Dendritic cell treated with granulocyte-macrophage colony-stimulating factor and Interleukin-4, amounts not matched to agents 40 ng/mL and 50 ng/mL, for 4 days (primary cell): Measurements from ENCODE around the gene CEP57.
A peak's percentile ranks its signal among the peaks of the same experiment; 100 is the strongest.
"Not testable (repeated sequence)": the region's sequence is repeated elsewhere in the genome, so short reads cannot be mapped to it uniquely, and the experiment has no call there.

ENCODE experiments used
- H3K27ac Mint-ChIP-seq: one replicate; pipeline ENCODE4 v1.8.0; 2022; ENCODE audit warnings: mild to moderate bottlenecking, mixed read lengths
- H3K27me3 Mint-ChIP-seq: one replicate; pipeline ENCODE4 v1.8.0; 2022; ENCODE audit warnings: mild to moderate bottlenecking, mixed read lengths
- H3K36me3 Mint-ChIP-seq: one replicate; pipeline ENCODE4 v1.8.0; 2022; ENCODE audit warnings: low read depth, mixed read lengths
- H3K4me1 Mint-ChIP-seq: one replicate; pipeline ENCODE4 v1.8.0; 2022; ENCODE audit warnings: low read depth, mixed read lengths
- H3K4me3 Mint-ChIP-seq: one replicate; pipeline ENCODE4 v1.8.0; 2022; ENCODE audit warnings: mild to moderate bottlenecking, moderate library complexity, mixed read lengths
- H3K9me3 Mint-ChIP-seq: one replicate; pipeline ENCODE4 v1.8.0; 2022; ENCODE audit warnings: mixed read lengths
- intact Hi-C: fragments of 100-400 bp; cut with micrococcal nuclease; formaldehyde crosslinking; loops from one replicate; pipeline ENCODE4 v1.15.0; 2022

Gene CEP57

DNA sequence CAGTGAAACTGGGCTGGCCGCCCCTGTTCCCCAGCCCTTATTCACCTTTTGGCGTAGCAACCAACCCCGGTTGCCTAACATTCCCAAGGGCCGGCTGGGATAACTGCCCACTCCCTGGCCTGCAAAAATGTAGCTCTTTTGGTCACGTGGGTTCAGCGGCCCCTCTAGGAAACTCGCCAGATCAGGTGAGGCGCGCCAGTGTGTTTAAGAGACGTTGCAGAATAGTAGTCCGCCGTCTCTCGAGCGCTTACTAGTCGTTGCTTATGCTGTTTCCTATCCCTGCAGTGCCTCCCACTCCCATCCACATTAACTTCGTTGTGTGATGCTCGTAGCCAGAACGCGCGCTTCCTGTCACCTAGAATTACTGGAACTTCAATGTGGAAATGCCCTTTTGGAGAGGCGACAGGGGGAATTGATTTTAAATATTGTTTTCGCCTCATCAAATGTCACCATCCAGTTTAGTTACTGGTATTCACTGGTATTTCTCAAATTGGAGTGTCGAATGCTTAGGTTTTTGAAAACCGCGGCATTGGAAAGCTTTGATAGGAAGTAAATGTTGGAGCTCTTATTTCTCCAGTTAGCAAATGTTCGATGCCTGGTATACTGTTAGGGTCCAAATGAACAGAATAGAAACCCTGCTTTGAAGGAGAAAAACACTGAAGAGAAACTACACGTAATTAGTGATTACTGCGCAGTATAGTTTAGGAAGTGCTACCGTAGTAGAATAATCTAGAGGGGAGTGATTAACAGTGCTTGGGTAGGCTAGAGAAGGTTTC lies 823 bp downstream of the CEP57 start:
- Mint-ChIP-seq H3K27me3 (no peaks in the 10 kb centered on the region), H3K9me3 (no peaks in the 10 kb centered on the region), H3K27ac (peak overlapping the region; percentile 100), H3K4me3 (peak overlapping the region; percentile 99), H3K36me3 (peaks cover 36% of the 10 kb centered on the region), H3K4me1 (peaks cover 31% of the 10 kb centered on the region)
- intact Hi-C loops: no loop called here

DNA sequence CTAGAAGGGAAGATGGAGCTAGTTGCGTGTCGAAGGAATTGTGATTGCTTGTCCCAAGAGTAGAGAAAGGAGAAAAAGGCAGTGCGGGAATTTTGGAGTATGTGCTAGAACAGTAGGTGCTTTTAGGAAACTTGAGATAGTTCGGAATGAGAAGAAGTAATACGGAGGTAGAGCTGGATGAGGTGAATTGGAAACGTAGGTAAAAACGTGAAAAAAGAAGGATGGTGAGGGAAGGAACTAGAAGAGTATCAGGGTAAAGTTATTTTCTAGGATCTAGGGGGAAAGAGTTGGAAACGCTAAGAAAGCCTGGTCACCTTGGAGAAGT lies 1.4 kb downstream of the CEP57 start:
- Mint-ChIP-seq H3K4me3 (peak overlapping the region; percentile 99), H3K36me3 (peaks cover 34% of the 10 kb centered on the region), H3K4me1 (peaks cover 31% of the 10 kb centered on the region), H3K27me3 (no peaks in the 10 kb centered on the region), H3K9me3 (no peaks in the 10 kb centered on the region), H3K27ac (peak overlapping the region; percentile 100)
- intact Hi-C loops: no loop called here

DNA sequence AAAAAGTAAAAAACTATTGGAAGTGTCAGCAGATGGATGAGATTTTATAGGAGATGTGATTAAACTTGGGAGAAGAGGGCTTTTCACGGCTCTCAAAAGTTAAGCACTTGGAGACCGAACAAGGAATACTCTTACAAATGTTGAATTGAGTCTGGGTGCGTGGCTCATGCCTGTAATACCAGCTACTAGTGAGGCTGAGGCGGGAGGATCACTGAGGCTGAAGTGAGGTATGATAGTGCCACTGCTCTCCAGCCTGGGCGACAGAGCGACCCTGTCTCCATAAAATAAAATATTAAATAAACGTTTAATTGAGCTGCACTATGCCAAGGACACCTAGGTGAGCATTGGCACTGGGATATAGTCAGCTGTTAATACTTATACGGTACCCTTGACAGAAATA lies 1.9 kb downstream of the CEP57 start:
- intact Hi-C loops: no loop called here
- Mint-ChIP-seq H3K4me3 (no peak overlapping the region), H3K27ac (peak overlapping the region; percentile 100), H3K27me3 (no peaks in the 10 kb centered on the region), H3K4me1 (peaks cover 31% of the 10 kb centered on the region), H3K9me3 (no peaks in the 10 kb centered on the region), H3K36me3 (peaks cover 30% of the 10 kb centered on the region)

DNA sequence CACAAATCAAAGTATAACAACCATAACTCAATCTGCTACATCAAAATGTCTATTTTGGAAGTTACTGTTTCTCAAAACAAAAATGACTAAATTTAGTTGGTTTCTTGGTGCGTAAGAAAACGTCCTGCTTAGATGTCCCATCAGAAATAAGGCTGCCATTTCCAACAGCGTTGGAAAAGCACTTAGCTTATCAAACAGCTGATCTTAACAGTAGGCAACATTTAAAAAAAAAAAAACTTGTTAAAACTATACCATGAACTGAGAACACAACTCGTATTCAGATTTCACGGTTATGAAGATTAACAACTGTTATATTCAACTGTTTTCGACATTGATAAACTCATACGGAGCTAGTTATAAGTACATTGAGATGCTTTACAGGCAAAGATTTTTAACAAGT lies 2.4 kb downstream of the CEP57 start:
- peaks cover 31% of the 10 kb centered on the region for H3K4me1 Mint-ChIP-seq
- intact Hi-C loops: no loop called here

DNA sequence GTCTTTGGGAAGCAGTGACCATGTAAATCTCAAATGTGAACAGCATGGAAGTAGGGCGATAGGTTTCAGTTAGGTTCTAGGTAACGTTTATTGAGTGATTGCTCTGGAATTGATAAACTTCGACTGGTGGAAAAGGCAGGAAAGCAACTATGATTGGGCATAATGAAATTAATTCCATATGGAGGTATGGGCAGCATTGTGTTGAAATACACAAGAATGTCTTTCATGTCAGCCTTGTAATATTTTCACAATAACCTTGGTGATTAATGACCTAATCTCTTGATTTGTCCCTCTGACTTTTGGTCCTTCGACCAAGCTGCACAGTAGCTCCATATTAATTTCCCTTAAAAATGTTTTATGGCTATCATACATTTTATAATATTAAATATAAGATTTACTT lies 2.8 kb downstream of the CEP57 start:
- Mint-ChIP-seq H3K36me3 (peaks cover 21% of the 10 kb centered on the region), H3K27me3 (no peaks in the 10 kb centered on the region), H3K4me1 (peaks cover 28% of the 10 kb centered on the region), H3K4me3 (no peak overlapping the region), H3K27ac (no peak overlapping the region), H3K9me3 (no peaks in the 10 kb centered on the region)
- intact Hi-C loops: no loop called here

More for the DNA sequence above, 2.4 kb downstream of the CEP57 start:
- H3K36me3 Mint-ChIP-seq: peaks cover 25% of the 10 kb centered on the region
- no peak overlapping the region for H3K4me3 Mint-ChIP-seq
- no peak overlapping the region for H3K27ac Mint-ChIP-seq
- no peaks in the 10 kb centered on the region for H3K27me3 Mint-ChIP-seq
- H3K9me3 Mint-ChIP-seq: no peaks in the 10 kb centered on the region

DNA sequence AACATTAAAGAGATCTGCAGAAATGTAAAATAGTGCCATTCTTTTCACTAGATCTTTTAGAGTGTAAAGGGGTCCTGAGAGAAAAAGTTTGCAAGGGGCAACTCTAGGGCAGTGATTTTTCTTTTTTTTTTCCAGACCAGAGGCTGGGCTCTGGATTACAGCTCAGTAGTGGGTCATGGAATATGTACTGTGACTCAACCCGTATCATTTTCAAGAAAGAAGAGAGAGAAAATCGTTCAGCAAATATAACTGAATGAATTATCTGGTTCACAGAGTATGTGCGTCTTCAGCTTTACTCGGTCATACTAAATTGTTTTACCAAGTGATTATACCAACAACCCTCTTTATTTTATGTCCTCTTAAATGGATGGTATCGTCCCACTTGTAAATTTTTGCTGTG lies 3.8 kb downstream of the CEP57 start:
- H3K27me3 Mint-ChIP-seq: no peaks in the 10 kb centered on the region
- peaks cover 20% of the 10 kb centered on the region for H3K4me1 Mint-ChIP-seq
- H3K27ac Mint-ChIP-seq: no peak overlapping the region
- peaks cover 20% of the 10 kb centered on the region for H3K36me3 Mint-ChIP-seq
- intact Hi-C loops: no loop called here
- H3K9me3 Mint-ChIP-seq: no peaks in the 10 kb centered on the region
- no peak overlapping the region for H3K4me3 Mint-ChIP-seq

DNA sequence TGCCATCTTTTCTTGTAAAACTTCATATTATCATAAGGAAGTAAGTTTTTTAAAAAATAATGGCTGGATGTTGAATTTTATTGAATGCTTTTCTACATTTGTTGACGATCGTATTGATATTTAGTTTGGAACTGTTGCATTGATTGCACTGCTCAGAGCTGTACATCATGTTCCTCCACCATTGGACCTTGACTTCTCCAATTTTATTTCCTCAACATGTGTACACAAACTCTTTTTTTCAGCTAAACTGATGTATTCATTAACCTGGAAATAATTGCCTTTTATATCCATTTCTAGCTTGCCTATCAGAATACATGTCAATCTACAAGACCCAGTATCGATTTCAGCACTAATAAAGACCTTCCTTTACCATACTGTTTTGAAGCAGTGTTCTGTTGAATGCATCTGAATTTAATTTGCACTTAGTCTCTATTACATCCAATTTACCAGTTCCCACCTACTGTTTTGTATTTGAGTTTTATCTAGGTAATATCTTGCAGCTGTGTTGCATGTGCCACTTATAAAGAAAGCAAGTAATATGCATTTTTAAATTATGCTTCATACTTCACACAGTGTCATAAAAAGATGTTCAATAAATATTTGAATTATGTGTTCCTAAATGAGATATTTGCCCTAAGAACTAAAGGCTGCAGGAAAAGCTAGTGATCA lies 5.5 kb downstream of the CEP57 start:
- intact Hi-C loops: no loop called here
- H3K27ac Mint-ChIP-seq: no peak overlapping the region
- no peaks in the 10 kb centered on the region for H3K9me3 Mint-ChIP-seq
- H3K36me3 Mint-ChIP-seq: peaks cover 20% of the 10 kb centered on the region
- H3K4me3 Mint-ChIP-seq: no peak overlapping the region
- H3K27me3 Mint-ChIP-seq: no peaks in the 10 kb centered on the region
- H3K4me1 Mint-ChIP-seq: peaks cover 20% of the 10 kb centered on the region

DNA sequence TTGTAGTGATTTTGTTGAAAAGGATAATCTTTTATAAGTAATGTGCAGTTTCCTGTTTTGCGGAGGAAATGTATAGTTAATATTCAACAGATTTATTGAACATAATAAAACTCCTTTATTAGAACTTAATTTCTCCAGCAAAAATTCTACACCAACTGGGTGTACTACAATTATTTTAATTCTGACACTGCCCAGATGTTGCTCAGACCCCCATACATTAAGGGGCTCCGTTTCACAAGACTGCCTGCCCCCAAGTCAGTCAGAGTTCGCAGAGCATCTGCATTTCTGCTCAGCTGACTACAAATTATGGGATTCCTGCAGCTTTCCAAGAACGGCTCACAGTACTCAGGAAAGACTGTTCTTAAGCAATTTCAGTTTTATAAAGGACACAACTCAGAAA lies 6.2 kb downstream of the CEP57 start:
- H3K4me1 Mint-ChIP-seq: peaks cover 13% of the 10 kb centered on the region
- no peaks in the 10 kb centered on the region for H3K9me3 Mint-ChIP-seq
- intact Hi-C loops: no loop called here
- peaks cover 21% of the 10 kb centered on the region for H3K36me3 Mint-ChIP-seq
- H3K4me3 Mint-ChIP-seq: no peak overlapping the region
- H3K27me3 Mint-ChIP-seq: no peaks in the 10 kb centered on the region
- no peak overlapping the region for H3K27ac Mint-ChIP-seq

DNA sequence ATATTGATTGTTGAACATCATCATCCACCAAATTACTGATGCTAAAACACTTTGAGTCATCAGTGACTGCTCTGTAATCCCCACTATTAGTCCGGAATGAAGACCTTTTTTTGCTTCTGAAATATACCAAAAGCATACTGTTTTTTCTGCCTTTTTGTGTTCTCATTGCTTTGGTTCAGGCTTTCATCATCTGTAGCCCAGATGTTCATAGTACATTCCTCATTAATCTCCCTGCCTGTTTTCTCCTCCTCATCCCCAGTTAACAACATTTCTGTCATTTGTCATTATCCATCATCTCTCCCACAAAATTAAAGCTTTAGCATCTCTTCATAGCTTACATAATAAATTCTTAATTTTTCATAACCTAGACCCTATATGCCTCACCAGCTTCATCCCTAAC lies 9.2 kb downstream of the CEP57 start:
- Mint-ChIP-seq H3K36me3 (peaks cover 49% of the 10 kb centered on the region), H3K27ac (no peak overlapping the region), H3K4me3 (no peak overlapping the region)

DNA sequence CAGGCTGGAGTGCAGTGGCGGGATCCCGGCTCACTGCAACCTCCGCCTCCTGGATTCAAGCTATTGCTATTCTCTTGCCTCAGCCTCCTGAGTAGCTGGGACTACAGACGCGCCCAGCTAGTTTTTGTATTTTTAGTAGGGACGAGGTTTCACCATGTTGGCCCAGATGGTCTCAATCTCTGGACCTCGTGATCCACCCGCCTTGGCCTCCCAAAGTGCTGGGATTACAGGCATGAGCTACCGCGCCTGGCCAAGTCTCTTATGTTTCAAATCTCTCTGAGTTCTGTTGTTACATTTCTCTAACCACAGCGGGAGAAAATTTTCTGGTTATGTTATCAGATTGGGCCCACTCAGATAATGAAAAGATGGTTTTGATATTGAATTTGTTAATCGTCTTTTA lies 10.1 kb downstream of the CEP57 start:
- H3K4me3 Mint-ChIP-seq: no peak overlapping the region
- no peaks in the 10 kb centered on the region for H3K4me1 Mint-ChIP-seq
- H3K27me3 Mint-ChIP-seq: no peaks in the 10 kb centered on the region
- H3K9me3 Mint-ChIP-seq: no peaks in the 10 kb centered on the region
- H3K27ac Mint-ChIP-seq: no peak overlapping the region
- intact Hi-C loops: no loop called here
- H3K36me3 Mint-ChIP-seq: peaks cover 49% of the 10 kb centered on the region

More for the DNA sequence above, 9.2 kb downstream of the CEP57 start:
- Mint-ChIP-seq H3K4me1 (peaks cover under 1% of the 10 kb centered on the region), H3K9me3 (no peaks in the 10 kb centered on the region), H3K27me3 (no peaks in the 10 kb centered on the region)
- intact Hi-C loops: no loop called here

DNA sequence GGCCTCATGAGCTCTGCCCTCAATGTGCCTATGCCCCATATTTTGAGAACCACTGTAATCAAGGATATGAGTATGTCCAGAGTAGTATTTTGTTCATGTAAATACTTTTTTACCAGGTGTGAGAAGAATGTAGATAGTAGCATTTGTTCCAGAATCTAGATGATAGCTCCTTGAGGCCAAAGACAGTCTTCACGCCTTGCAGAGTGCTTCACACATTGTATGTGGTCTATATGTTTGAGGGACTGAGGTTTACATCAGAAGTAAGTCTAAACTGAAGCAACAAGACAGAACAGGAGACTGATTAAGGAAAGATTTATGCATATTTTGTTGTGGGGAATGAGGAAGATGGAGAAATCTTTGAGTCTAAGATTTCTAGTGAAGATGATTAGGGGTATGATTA lies 12.5 kb downstream of the CEP57 start:
- H3K27ac Mint-ChIP-seq: no peak overlapping the region
- H3K4me3 Mint-ChIP-seq: no peak overlapping the region
- H3K27me3 Mint-ChIP-seq: no peaks in the 10 kb centered on the region
- intact Hi-C loops: no loop called here
- H3K36me3 Mint-ChIP-seq: peaks cover 69% of the 10 kb centered on the region
- no peaks in the 10 kb centered on the region for H3K9me3 Mint-ChIP-seq
- H3K4me1 Mint-ChIP-seq: no peaks in the 10 kb centered on the region

DNA sequence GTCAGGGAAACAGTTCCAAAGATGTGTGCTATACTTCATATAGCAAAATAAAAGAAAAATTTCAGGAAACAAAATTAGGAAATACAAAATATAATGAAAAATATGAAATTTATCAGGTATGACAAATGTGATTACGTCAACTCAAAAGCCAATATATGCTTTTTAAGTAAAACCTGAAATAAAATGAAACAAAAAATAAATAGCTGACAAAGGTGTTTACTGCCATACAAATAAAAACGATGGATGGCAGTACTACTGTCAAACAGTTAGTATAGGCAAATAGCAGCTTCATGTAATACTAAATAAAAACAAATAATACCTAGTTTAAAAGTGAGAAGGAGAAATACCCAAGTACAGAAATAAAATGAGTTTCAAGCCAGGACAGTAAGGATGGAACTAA lies 13.7 kb downstream of the CEP57 start:
- H3K4me1 Mint-ChIP-seq: no peaks in the 10 kb centered on the region
- no peaks in the 10 kb centered on the region for H3K9me3 Mint-ChIP-seq
- H3K27ac Mint-ChIP-seq: no peak overlapping the region
- intact Hi-C loops: no loop called here
- no peak overlapping the region for H3K4me3 Mint-ChIP-seq
- H3K27me3 Mint-ChIP-seq: no peaks in the 10 kb centered on the region
- peaks cover 68% of the 10 kb centered on the region for H3K36me3 Mint-ChIP-seq

DNA sequence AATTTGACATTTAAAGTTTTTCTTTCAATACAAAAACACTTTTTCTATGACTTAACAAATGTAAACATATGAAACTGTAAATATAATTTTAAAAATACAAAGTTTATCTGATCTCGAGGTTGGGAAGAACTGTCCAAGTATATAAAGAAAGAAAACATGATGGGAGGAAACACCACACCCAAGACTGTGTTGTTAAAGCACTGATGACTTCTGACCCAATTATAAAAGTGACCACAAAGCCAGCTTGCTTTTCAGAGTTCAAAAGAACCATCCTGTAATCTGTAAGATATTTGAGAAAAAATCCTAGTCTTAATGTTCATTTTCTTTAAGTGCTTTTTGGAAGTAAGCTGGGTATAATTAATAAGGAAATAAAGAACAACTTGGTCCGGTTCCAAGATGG lies 15.6 kb downstream of the CEP57 start:
- Mint-ChIP-seq H3K4me1 (no peaks in the 10 kb centered on the region), H3K36me3 (peaks cover 51% of the 10 kb centered on the region), H3K9me3 (no peaks in the 10 kb centered on the region), H3K27me3 (no peaks in the 10 kb centered on the region), H3K27ac (no peak overlapping the region), H3K4me3 (no peak overlapping the region)
- intact Hi-C loops: no loop called here

DNA sequence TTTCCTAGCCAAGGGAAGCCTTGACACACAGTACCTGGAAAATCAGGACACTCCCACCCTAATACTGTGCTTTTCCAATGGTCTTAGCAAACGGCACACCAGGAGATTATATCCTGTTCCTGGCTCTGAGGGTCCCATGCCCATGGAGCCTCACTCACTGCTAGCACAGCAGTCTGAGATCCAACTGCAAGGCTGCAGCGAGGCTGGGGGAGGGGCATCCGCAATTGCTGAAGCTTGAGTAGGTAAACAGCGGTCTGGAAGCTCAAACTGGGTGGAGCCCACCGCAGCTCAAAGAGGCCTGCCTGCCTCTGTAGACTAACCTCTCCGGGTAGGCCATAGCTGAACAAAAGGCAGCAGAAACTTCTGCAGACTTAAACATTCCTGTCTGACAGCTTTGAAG lies 16.2 kb downstream of the CEP57 start:
- H3K27ac Mint-ChIP-seq, H3K9me3 Mint-ChIP-seq, intact Hi-C loops, H3K4me1 Mint-ChIP-seq, H3K4me3 Mint-ChIP-seq, H3K27me3 Mint-ChIP-seq: not testable (repeated sequence)
- H3K36me3 Mint-ChIP-seq: peaks cover 49% of the 10 kb centered on the region

DNA sequence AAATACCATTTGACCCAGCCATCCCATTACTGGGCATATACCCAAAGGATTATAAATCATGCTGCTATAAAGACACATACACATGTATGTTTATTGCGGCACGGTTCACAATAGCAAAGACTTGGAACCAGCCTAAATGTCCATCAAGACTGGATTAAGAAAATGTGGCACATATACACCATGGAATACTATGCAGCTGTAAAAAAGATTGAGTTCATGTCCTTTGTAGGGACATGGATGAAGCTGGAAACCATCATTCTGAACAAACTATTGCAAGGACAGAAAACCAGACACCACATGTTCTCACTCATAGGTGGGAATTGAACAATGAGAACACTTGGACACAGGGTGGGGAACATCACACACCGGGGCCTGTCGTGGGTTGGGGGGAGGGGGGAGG lies 20.8 kb downstream of the CEP57 start:
- H3K27me3 Mint-ChIP-seq, H3K27ac Mint-ChIP-seq, H3K4me1 Mint-ChIP-seq, H3K4me3 Mint-ChIP-seq, intact Hi-C loops, H3K9me3 Mint-ChIP-seq: not testable (repeated sequence)
- peaks cover 35% of the 10 kb centered on the region for H3K36me3 Mint-ChIP-seq
